Stimulated activated CD4-positive, alpha-beta T cell treated with anti-CD3 and anti-CD28 coated beads, Interleukin-4, amount 100 ng/mL, for 1 hour (primary cell): Measurements from ENCODE around the gene IFT122.
"Not testable (repeated sequence)": the region's sequence is repeated elsewhere in the genome, so short reads cannot be mapped to it uniquely, and the experiment has no call there.

Source experiments
- DNase-seq: peaks from one replicate; pipeline ENCODE4 v3.0.0-alpha.2; 2020

Gene IFT122

GRCh38 chr3:129439817-129440617, at the start of gene IFT122, which contains the start of gene MBD4:
Gene IFT122, plus strand, starts transcription at chr3:129440224. Its CDS starts 107 bp downstream, at chr3:129440331.
Gene MBD4, minus strand, starts transcription at chr3:129439948. Its CDS starts 115 bp downstream, at chr3:129439833.
- DNase-seq, result peak; percentile 99

GRCh38 chr3:129391583-129391982, 48.4 kb upstream of the IFT122 start:
- not testable (repeated sequence) for DNase-seq

- not testable (repeated sequence) for DNase-seq
Observed at GRCh38 chr3:129392106-129392887, 47.7 kb upstream of the IFT122 start.

- DNase-seq, result no peak
Observed at GRCh38 chr3:129393271-129393670, 46.8 kb upstream of the IFT122 start.

- not testable (repeated sequence) for DNase-seq
Observed at GRCh38 chr3:129393760-129394564, 46.1 kb upstream of the IFT122 start.

GRCh38 chr3:129398803-129399144, 41.2 kb upstream of the IFT122 start:
- DNase-seq, result peak; percentile 13

GRCh38 chr3:129399145-129399894, 40.7 kb upstream of the IFT122 start:
- DNase-seq, result peak; percentile 60

GRCh38 chr3:129399895-129400357, 40.1 kb upstream of the IFT122 start:
- DNase-seq, result no peak

GRCh38 chr3:129402210-129402609, 37.8 kb upstream of the IFT122 start:
- DNase-seq, result no peak

- no peak for DNase-seq
Observed at GRCh38 chr3:129402616-129403015, 37.4 kb upstream of the IFT122 start.

- no peak for DNase-seq
Observed at GRCh38 chr3:129403450-129403849, 36.6 kb upstream of the IFT122 start.

- no peak for DNase-seq
Observed at GRCh38 chr3:129404130-129404529, 35.9 kb upstream of the IFT122 start.

GRCh38 chr3:129404610-129405009, 35.4 kb upstream of the IFT122 start:
- DNase-seq, result no peak

GRCh38 chr3:129409541-129409940, 30.5 kb upstream of the IFT122 start:
- no peak for DNase-seq

- DNase-seq, result no peak
Observed at GRCh38 chr3:129410971-129411370, 29.1 kb upstream of the IFT122 start.

GRCh38 chr3:129412542-129413198, 27.4 kb upstream of the IFT122 start:
- DNase-seq, result no peak

GRCh38 chr3:129413238-129413637, 26.8 kb upstream of the IFT122 start:
- DNase-seq, result not testable (repeated sequence)

GRCh38 chr3:129413687-129414506, 26.1 kb upstream of the IFT122 start:
- DNase-seq, result no peak

GRCh38 chr3:129415378-129415777, 24.6 kb upstream of the IFT122 start:
- DNase-seq, result no peak

GRCh38 chr3:129415830-129416229, 24.2 kb upstream of the IFT122 start:
- no peak for DNase-seq

GRCh38 chr3:129416415-129416814, 23.6 kb upstream of the IFT122 start:
- DNase-seq, result no peak
